ENCODE results near the gene TMEM164. TPM values are rescaled to one million over a fixed set of nuclear protein-coding genes. Genes with fewer than 3 reads are reported as not detected.

The TMEM164 gene
- total RNA-seq, 3 donors from 2014 or later (not counting 1 experiment from before 2014, with no cell fraction given): 18.9 to 80.6 (median 30.6) TPM

- 100% methylated on average over 1 of the region's 2 CpGs for WGBS (ENCODE audit: insufficient coverage)
- ATAC-seq (no peak), DNase-seq (no peak)
- intact Hi-C loops (cut with micrococcal nuclease): no loop called here
- Histone ChIP-seq H3K27me3 (ENCODE audit: control insufficient read depth, insufficient read depth, low read length) (no peaks in the 10 kb centered on the region), H3K36me3 (ENCODE audit: control insufficient read depth, insufficient read depth, low read length) (no peaks in the 10 kb centered on the region), H3K4me1 (ENCODE audit: control insufficient read depth, insufficient read depth, low read length) (peaks cover 8% of the 10 kb centered on the region), H3K27ac (ENCODE audit: low read length) (no peak overlapping the region), H3K4me3 (ENCODE audit: low read length) (no peak overlapping the region), H3K9me3 (ENCODE audit: control insufficient read depth, insufficient read depth, low read length) (no peaks in the 10 kb centered on the region)
- H3K9me3 Mint-ChIP-seq: no peaks in the 10 kb centered on the region
- peaks cover 16 to 29% of the 10 kb centered on the region in 2 donors for H3K4me1 Mint-ChIP-seq
- no peak overlapping the region for H3K4me3 Mint-ChIP-seq
- H3K27me3 Mint-ChIP-seq (ENCODE audit: low read depth in 2 of 2): no peaks in the 10 kb centered on the region
- H3K36me3 Mint-ChIP-seq: no peaks in the 10 kb centered on the region
- TF ChIP-seq, protein P1, sequence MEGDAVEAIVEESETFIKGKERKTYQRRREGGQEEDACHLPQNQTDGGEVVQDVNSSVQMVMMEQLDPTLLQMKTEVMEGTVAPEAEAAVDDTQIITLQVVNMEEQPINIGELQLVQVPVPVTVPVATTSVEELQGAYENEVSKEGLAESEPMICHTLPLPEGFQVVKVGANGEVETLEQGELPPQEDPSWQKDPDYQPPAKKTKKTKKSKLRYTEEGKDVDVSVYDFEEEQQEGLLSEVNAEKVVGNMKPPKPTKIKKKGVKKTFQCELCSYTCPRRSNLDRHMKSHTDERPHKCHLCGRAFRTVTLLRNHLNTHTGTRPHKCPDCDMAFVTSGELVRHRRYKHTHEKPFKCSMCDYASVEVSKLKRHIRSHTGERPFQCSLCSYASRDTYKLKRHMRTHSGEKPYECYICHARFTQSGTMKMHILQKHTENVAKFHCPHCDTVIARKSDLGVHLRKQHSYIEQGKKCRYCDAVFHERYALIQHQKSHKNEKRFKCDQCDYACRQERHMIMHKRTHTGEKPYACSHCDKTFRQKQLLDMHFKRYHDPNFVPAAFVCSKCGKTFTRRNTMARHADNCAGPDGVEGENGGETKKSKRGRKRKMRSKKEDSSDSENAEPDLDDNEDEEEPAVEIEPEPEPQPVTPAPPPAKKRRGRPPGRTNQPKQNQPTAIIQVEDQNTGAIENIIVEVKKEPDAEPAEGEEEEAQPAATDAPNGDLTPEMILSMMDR (IDR thresholded peaks at IDR 0.05): no peak
- H3K27ac Mint-ChIP-seq: no peak overlapping the region
Measured at GRCh38 chrX:110226931-110227330, 224.0 kb downstream of the TMEM164 start.
